KOPT-K1 (cell line): ENCODE measurements around the gene CMTM2.
"Not testable (repeated sequence)": the region's sequence is repeated elsewhere in the genome, so short reads cannot be mapped to it uniquely, and the experiment has no call there.

Source experiments
- H3K27ac ChIP-seq: fragments of 200-600 bp; sonication (generic); 2 replicates; pipeline ENCODE4 v1.5.1; 2016; ENCODE audit warnings: antibody characterized with exemption, mild to moderate bottlenecking, low read depth, low read length; ENCODE audit not compliant: poor library complexity, severe bottlenecking
- H3K36me3 ChIP-seq: fragments of 200-600 bp; sonication (generic); 2 replicates; pipeline ENCODE4 v1.5.1; 2017; ENCODE audit warnings: antibody characterized with exemption, mild to moderate bottlenecking, low read length, moderate library complexity; ENCODE audit not compliant: insufficient read depth
- H3K9me3 ChIP-seq: fragments of 200-600 bp; sonication (generic); 2 replicates; pipeline ENCODE4 v1.5.1; 2017; ENCODE audit warnings: antibody characterized with exemption, low read length, mild to moderate bottlenecking; ENCODE audit not compliant: insufficient read depth, poor library complexity, severe bottlenecking

The CMTM2 gene

GRCh38 chr16:66566051-66566901 lies 13.0 kb upstream of the CMTM2 start, which contains the start of gene CMTM1:
TSS of gene CMTM1 (plus strand) at chr16:66566439. CDS start at chr16:66566514, 75 bp downstream.
- H3K9me3 ChIP-seq: no peaks in the 10 kb centered on the region
- H3K27ac ChIP-seq: no peak within 1 kb of the TSS
- peaks cover 82% of the 10 kb centered on the region for H3K36me3 ChIP-seq

GRCh38 chr16:66567270-66567669 lies 12.0 kb upstream of the CMTM2 start:
- H3K27ac ChIP-seq, H3K9me3 ChIP-seq: not testable (repeated sequence)
- peaks cover 86% of the 10 kb centered on the region for H3K36me3 ChIP-seq

- Histone ChIP-seq H3K27ac (no peak overlapping the region), H3K36me3 (peaks cover 84% of the 10 kb centered on the region), H3K9me3 (no peaks in the 10 kb centered on the region)
Observed at GRCh38 chr16:66568355-66568754, 10.9 kb upstream of the CMTM2 start.

GRCh38 chr16:66569131-66569530 lies 10.1 kb upstream of the CMTM2 start:
- Histone ChIP-seq H3K9me3 (no peaks in the 10 kb centered on the region), H3K27ac (no peak overlapping the region), H3K36me3 (peaks cover 77% of the 10 kb centered on the region)

- H3K27ac ChIP-seq: no peak overlapping the region
- H3K36me3 ChIP-seq: peaks cover 69% of the 10 kb centered on the region
- no peaks in the 10 kb centered on the region for H3K9me3 ChIP-seq
Observed at GRCh38 chr16:66569827-66570405, 9.3 kb upstream of the CMTM2 start.

GRCh38 chr16:66572356-66572755 lies 6.9 kb upstream of the CMTM2 start:
- no peaks in the 10 kb centered on the region for H3K9me3 ChIP-seq

GRCh38 chr16:66574081-66574480 lies 5.2 kb upstream of the CMTM2 start:
- H3K9me3 ChIP-seq: no peaks in the 10 kb centered on the region
- peaks cover 29% of the 10 kb centered on the region for H3K36me3 ChIP-seq
- no peak overlapping the region for H3K27ac ChIP-seq

More at GRCh38 chr16:66572356-66572755, 6.9 kb upstream of the CMTM2 start:
- H3K36me3 ChIP-seq: peaks cover 44% of the 10 kb centered on the region
- H3K27ac ChIP-seq: peak overlapping the region; percentile 2

- Histone ChIP-seq H3K36me3 (peaks cover 29% of the 10 kb centered on the region), H3K27ac (no peak overlapping the region), H3K9me3 (no peaks in the 10 kb centered on the region)
Observed at GRCh38 chr16:66574531-66574930, 4.7 kb upstream of the CMTM2 start.

- peaks cover 25% of the 10 kb centered on the region for H3K36me3 ChIP-seq
- no peaks in the 10 kb centered on the region for H3K9me3 ChIP-seq
- H3K27ac ChIP-seq: no peak overlapping the region
Observed at GRCh38 chr16:66575060-66575459, 4.2 kb upstream of the CMTM2 start.

GRCh38 chr16:66576296-66576695 lies 3.0 kb upstream of the CMTM2 start:
- H3K27ac ChIP-seq: no peak overlapping the region
- H3K9me3 ChIP-seq: no peaks in the 10 kb centered on the region
- H3K36me3 ChIP-seq: peaks cover 12% of the 10 kb centered on the region

GRCh38 chr16:66580605-66581209 lies 1.4 kb downstream of the CMTM2 start:
- Histone ChIP-seq H3K27ac (no peak overlapping the region), H3K9me3 (no peaks in the 10 kb centered on the region), H3K36me3 (no peaks in the 10 kb centered on the region)

GRCh38 chr16:66581246-66581952 lies 2.1 kb downstream of the CMTM2 start:
- H3K9me3 ChIP-seq: no peaks in the 10 kb centered on the region
- H3K27ac ChIP-seq: no peak overlapping the region
- no peaks in the 10 kb centered on the region for H3K36me3 ChIP-seq

- Histone ChIP-seq H3K36me3 (no peaks in the 10 kb centered on the region), H3K9me3 (no peaks in the 10 kb centered on the region), H3K27ac (peak overlapping the region; percentile 61)
Observed at GRCh38 chr16:66585481-66586239, 6.4 kb downstream of the CMTM2 start.

- H3K36me3 ChIP-seq: no peaks in the 10 kb centered on the region
- H3K27ac ChIP-seq: peak overlapping the region; percentile 61
- no peaks in the 10 kb centered on the region for H3K9me3 ChIP-seq
Observed at GRCh38 chr16:66587881-66588600, 8.8 kb downstream of the CMTM2 start.
